HG02885 (cell line): ENCODE data around the gene STMP1.

Experiments
- ATAC-seq: cut with Tn5 transposase; IDR thresholded peaks from one replicate; pipeline ENCODE4 v1.9.1; 2021; ENCODE audit warnings: mild to moderate bottlenecking; ENCODE audit not compliant: unreplicated experiment, poor library complexity

STMP1 gene

DNA sequence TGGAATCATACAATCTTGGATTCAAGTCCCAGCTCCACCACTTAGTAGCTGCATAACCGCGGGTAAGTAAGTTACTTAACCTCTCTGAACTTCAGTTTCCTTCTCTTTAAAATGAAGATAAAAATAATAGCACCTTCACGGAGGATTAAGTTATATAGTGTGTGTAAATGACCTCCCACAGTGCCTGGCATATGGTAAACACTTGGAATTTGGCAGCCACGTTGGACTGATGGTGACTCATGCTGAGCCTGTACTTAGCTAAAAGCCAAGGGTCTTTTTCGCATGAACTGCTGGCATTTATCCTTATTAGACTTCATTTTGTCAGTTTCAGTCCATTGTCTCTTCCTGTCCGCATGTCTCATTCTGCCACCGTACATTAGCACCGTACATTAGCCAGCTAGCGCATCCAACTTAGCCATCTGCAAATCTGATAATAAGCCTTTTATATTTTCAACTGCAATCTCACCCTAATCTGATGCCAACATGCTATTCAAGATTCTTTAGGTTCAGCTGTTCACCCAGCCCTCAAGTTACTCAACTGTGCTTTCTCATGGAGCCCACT, 54.4 kb downstream of the STMP1 start:
- ATAC-seq, result no peak

DNA sequence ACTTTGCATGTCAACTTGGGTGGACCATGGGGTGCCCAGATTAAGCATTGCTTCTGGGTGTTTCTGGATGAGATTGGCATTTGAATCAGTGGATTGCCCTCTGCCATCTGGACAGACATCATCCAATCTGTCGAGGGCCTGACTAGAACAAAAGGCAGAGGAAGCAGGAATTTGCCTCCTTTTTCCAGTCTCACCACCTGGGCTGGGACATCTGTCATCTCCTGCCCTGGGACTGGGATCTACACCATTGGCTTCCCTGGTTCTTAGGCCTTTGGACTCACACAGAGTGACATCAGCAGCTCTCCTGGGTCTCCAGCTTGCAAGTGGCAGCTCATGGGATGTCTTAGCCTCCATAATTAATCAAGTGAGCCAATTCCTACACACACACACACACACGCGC, 55.4 kb downstream of the STMP1 start:
- no peak for ATAC-seq

DNA sequence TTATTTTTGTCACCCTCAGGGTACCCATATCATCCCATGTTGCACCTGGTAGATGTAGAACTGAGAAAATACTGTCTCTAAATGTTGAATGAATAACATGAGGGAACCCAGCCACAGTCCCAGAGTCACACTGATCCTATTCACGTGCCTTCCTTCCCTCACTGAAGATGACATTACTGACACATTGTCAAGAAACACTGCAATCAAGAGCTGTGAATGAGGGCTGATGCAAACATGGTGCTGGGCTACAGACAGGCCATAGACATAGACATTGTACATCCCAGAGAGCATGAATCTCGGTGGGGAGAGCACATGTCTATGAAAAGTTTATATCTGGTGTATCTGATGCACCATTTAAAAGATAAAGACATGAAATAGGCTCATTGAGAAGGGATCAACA, 55.9 kb downstream of the STMP1 start:
- no peak for ATAC-seq

DNA sequence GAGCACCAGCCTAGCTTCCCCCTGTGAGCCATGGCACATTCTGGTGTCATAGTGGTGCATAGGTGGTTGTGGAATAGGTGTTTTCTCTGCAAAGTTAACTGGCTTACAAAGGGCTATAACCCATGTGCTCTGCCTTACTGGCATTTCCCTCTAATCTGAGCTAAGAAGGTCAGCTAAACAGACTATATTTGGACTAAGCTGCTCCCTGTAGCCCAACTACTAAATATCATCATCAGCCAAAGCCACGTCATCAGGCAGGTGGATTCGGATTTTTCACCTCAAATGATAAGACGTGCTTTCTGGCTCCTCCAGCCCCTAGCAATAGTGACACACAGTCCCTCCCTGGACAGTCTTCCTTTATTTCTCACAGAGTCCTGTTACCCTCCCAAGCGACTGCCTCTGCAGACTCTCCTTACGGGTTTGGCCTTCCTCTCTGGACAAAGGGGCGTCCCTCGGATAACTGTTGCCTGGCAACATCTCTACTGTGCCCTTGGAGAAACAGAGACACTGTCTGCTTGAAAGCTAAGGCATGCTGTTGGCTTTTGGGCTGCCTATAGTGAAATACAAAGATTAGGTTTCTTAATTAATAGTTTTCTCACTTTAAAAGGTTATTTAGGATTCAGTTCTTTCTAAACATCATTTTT, 56.6 kb downstream of the STMP1 start:
- no peak for ATAC-seq

DNA sequence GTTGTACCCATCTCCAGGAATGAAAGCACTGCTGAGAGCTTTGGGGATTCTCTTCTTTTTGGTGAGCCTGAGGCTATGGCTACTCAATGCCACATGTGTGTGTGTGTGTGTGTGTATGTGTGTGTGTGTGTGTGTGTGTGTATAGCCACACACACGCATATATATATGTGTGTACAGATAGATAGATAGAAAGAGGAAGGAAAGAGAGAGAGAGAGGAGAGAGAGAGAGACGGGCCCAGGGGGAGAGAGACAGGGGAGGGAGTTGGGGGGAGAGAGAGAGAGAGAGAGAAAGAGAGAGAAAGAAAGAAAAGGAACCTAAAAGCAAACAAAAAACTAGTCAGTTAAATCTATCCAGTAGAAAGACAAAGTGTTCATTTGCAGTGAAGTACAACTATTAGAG, 57.4 kb downstream of the STMP1 start:
- ATAC-seq, result no peak

DNA sequence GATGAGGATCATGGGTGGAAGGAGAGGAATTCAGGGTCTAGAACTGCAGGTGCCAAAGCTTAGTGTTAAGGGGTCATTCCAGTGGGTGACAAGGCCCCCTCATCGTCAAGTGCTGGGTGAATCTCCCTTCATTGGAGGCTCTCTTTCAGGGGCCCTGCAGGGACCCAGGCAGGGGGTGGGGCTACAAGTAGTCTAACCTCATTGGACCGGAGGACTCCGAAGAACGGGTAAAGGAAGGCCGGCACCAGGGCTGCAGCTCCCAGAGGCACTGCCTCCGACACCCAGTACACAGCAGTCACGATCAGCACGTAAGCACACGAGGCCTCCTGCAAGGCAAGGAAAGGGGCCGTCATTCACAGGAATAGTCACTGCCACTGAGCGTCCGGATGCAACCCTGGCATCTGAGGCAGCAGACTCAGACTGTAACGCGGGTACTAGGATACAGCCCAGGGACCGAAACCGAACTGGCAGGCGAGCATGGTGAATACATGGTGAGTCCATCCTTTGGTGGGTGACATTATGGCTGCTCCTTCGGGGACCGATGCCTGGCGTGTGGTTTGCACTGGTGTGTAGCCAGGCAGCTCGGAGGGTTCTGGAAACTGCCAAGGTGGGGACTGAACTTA, 59.0 kb downstream of the STMP1 start:
- ATAC-seq, result no peak

DNA sequence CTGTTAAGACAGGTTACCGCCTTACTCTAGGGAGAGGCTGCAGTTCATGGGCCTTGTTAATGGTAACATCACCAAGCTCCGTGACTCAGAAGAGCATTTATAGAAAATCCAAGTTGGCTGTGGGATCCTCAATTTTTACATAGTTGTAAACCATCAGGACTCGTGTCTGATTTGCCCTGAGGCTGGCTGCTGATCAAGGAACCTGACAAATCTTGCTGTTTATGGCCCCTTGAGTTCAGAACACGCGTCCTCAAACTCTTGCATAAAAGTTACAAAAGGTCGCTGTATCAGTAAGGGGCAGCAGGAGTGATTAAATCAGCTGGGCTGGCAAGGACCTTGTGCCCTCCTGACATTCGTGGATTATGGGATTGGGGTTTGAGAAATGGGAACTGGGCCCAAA, 61.1 kb downstream of the STMP1 start:
- ATAC-seq, result no peak
